ENCODE data around the gene KCNN2. TPM values are rescaled to one million over a fixed set of nuclear protein-coding genes. Genes with fewer than 3 reads are reported as not detected.

Gene KCNN2
- 0.12 TPM in 1 of 2 replicates, not detected in the other for total RNA-seq

DNA sequence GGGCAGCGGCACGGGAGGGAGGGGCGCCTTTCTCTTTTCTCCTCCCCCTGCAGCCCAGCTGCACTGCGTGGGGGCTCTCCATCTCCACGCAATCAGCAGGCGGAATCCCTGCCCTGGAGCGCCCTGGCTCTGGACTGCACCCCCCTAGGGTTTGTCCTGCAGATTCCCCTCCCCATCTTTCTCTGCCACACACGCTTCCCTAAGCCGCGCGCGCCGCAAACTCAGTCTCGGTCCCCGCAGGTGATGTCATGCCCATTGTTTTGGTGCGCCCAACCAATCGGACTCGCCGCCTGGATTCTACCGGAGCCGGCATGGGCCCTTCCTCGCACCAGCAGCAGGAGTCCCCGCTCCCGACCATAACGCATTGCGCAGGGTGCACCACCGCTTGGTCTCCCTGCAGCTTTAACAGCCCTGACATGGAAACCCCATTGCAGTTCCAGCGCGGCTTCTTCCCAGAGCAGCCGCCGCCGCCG, at the start of gene KCNN2:
Gene KCNN2 (plus strand): TSS at position 347 of the 473 bp plus-strand sequence. CDS start 70 bp downstream, at position 417.

